C4-2B (cell line): ENCODE results near the gene IQGAP2.

ENCODE experiments used
- CTCF ChIP-seq: fragments of 450-650 bp; conservative IDR thresholded peaks from 2 replicates; pipeline ENCODE4 v1.5.1; 2017; ENCODE audit warnings: mild to moderate bottlenecking
- ZFX ChIP-seq: fragments of 450-650 bp; IDR thresholded peaks from 2 replicates; pipeline ENCODE4 v1.6.1; 2017

- no peak for TF ChIP-seq CTCF
- no peak for TF ChIP-seq ZFX
Measured at GRCh38 chr5:76710991-76711390, 307.9 kb downstream of the IQGAP2 start.
